ENCODE measurements around the gene TXLNA. TPM values are rescaled to one million over a fixed set of nuclear protein-coding genes. Genes with fewer than 3 reads are reported as not detected.

TXLNA gene
- polyA plus RNA-seq, 1 donor: 33.7 TPM

GRCh38 chr1:32181563-32181962 is 2.1 kb downstream of the TXLNA start:
- no peaks in the 10 kb centered on the region for H3K27me3 ChIP-seq (ENCODE audit: control insufficient read depth, insufficient read depth, low read length)
- DNase-seq: no peak
- H3K4me3 ChIP-seq (ENCODE audit: low read length): no peak overlapping the region
- peaks cover 21% of the 10 kb centered on the region for H3K4me1 ChIP-seq (ENCODE audit: control insufficient read depth, insufficient read depth, low read length)
- H3K9me3 ChIP-seq (ENCODE audit: control insufficient read depth, low read depth, low read length): no peaks in the 10 kb centered on the region
- no CpG with 5 or more reads among the region's 5 CpGs for WGBS (ENCODE audit: insufficient coverage, low lambda C conversion rate)
- no peak overlapping the region for H3K27ac ChIP-seq (ENCODE audit: low read length)
- peaks cover 36% of the 10 kb centered on the region for H3K36me3 ChIP-seq (ENCODE audit: control insufficient read depth, insufficient read depth, low read length)

GRCh38 chr1:32182060-32182459 is 2.6 kb downstream of the TXLNA start:
- peaks cover 41% of the 10 kb centered on the region for H3K36me3 ChIP-seq (ENCODE audit: control insufficient read depth, insufficient read depth, low read length)
- DNase-seq: no peak
- no peak overlapping the region for H3K4me3 ChIP-seq (ENCODE audit: low read length)
- peaks cover 21% of the 10 kb centered on the region for H3K4me1 ChIP-seq (ENCODE audit: control insufficient read depth, insufficient read depth, low read length)
- H3K27ac ChIP-seq (ENCODE audit: low read length): no peak overlapping the region
- WGBS (ENCODE audit: insufficient coverage, low lambda C conversion rate): 100% methylated on average over 1 of the region's 6 CpGs
- no peaks in the 10 kb centered on the region for H3K27me3 ChIP-seq (ENCODE audit: control insufficient read depth, insufficient read depth, low read length)
- H3K9me3 ChIP-seq (ENCODE audit: control insufficient read depth, low read depth, low read length): no peaks in the 10 kb centered on the region

GRCh38 chr1:32184650-32185049 is 5.2 kb downstream of the TXLNA start:
- DNase-seq: no peak
- Histone ChIP-seq H3K36me3 (ENCODE audit: control insufficient read depth, insufficient read depth, low read length) (peaks cover 64% of the 10 kb centered on the region), H3K4me1 (ENCODE audit: control insufficient read depth, insufficient read depth, low read length) (peaks cover 13% of the 10 kb centered on the region), H3K27ac (ENCODE audit: low read length) (no peak overlapping the region), H3K4me3 (ENCODE audit: low read length) (no peak overlapping the region), H3K27me3 (ENCODE audit: control insufficient read depth, insufficient read depth, low read length) (no peaks in the 10 kb centered on the region), H3K9me3 (ENCODE audit: control insufficient read depth, low read depth, low read length) (no peaks in the 10 kb centered on the region)

DNA sequence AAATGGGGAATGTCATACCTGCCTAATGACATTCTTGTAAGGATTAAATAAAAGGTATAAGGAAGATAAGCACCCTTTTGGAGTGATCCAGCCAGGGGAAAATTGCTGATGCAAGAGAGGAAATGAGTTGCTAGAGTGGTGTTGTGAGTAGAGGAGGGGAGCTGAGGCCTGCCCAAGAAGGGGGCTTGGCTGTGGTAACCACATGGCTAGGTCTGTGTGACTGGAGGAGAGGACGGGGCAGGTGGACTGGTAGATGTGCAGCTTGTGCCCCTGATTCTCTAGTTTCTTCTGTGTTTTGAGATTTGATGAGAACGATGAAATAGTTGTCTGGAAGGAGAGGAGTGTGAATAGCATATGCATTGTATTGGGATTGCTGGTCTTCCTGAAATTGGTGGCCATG is 6.6 kb downstream of the TXLNA start:
- Histone ChIP-seq H3K36me3 (ENCODE audit: control insufficient read depth, insufficient read depth, low read length) (peaks cover 76% of the 10 kb centered on the region), H3K27ac (ENCODE audit: low read length) (no peak overlapping the region), H3K27me3 (ENCODE audit: control insufficient read depth, insufficient read depth, low read length) (no peaks in the 10 kb centered on the region), H3K9me3 (ENCODE audit: control insufficient read depth, low read depth, low read length) (no peaks in the 10 kb centered on the region), H3K4me1 (ENCODE audit: control insufficient read depth, insufficient read depth, low read length) (peaks cover 10% of the 10 kb centered on the region), H3K4me3 (ENCODE audit: low read length) (no peak overlapping the region)
- 80% methylated on average over 1 of the region's 2 CpGs for WGBS (ENCODE audit: insufficient coverage, low lambda C conversion rate)
- DNase-seq: no peak

DNA sequence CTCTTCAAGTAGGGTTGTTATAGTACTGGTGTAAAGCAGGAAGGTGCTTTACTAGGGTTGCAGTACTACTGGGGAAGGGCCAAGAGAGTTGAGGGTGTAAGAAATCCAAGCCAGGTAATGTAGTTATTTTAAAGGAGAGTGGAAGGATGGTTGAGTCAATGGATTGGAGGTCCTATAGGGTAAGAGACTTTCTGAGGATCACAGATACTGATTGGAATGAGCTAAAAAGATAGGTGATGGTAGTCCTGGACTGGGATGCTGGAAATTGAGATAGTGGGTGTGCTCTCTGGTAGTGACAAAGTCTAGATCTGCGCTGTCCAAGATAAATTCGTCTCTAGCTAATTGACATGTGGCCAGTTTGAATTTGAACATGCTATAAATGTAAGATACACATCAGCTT is 7.0 kb downstream of the TXLNA start:
- DNase-seq: no peak
- peaks cover 76% of the 10 kb centered on the region for H3K36me3 ChIP-seq (ENCODE audit: control insufficient read depth, insufficient read depth, low read length)
- no peak overlapping the region for H3K27ac ChIP-seq (ENCODE audit: low read length)
- H3K9me3 ChIP-seq (ENCODE audit: control insufficient read depth, low read depth, low read length): no peaks in the 10 kb centered on the region
- no peaks in the 10 kb centered on the region for H3K27me3 ChIP-seq (ENCODE audit: control insufficient read depth, insufficient read depth, low read length)
- WGBS (ENCODE audit: insufficient coverage, low lambda C conversion rate): no CpG with 5 or more reads among the region's 2 CpGs
- H3K4me3 ChIP-seq (ENCODE audit: low read length): no peak overlapping the region
- peaks cover 6% of the 10 kb centered on the region for H3K4me1 ChIP-seq (ENCODE audit: control insufficient read depth, insufficient read depth, low read length)

DNA sequence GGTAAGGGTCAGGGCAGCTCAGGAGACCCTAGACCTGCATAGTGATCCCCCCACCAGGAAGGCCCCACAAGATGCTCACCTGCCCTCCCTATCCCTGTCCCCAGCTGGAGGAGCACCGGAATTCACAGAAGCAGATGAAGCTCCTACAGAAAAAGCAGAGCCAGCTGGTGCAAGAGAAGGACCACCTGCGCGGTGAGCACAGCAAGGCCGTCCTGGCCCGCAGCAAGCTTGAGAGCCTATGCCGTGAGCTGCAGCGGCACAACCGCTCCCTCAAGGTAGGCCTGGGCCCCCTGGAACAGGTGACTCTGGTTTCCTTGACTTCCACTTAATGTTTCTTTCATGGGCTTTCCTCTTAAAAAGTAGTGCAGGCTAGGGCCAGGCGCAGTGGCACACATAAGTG is 8.4 kb downstream of the TXLNA start:
- Histone ChIP-seq H3K36me3 (ENCODE audit: control insufficient read depth, insufficient read depth, low read length) (peaks cover 82% of the 10 kb centered on the region), H3K27me3 (ENCODE audit: control insufficient read depth, insufficient read depth, low read length) (no peaks in the 10 kb centered on the region)
- no CpG with 5 or more reads among the region's 9 CpGs for WGBS (ENCODE audit: insufficient coverage, low lambda C conversion rate)

DNA sequence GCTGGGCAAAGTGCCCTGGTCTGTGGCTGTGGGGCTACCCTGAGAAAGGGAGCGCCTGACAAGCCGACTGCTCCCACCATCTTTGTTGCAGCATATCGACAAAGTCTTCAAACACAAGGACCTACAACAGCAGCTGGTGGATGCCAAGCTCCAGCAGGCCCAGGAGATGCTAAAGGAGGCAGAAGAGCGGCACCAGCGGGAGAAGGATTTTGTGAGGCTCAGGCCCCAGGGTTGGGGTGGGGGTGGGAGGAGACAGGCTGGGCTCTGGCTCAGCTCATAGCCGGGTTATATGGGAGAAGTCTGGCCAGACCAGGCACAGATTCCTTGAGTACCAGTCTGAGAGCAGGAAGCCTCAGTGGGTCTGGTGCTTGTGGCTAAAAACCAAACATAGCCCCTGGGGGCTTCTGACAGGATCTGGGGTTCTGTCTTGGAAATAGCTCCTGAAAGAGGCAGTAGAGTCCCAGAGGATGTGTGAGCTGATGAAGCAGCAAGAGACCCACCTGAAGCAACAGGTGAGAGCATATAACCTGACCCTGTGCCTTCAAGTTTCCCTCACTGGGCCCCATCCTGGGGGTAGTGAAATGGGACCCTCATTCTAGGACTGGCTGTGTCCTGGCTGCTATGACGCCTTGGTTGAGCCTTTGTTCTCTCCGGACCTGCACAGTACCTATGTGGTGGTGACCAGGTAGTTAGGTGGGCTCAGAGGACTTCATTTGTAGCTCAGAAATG is 12.9 kb downstream of the TXLNA start:
- no peaks in the 10 kb centered on the region for H3K27me3 ChIP-seq (ENCODE audit: control insufficient read depth, insufficient read depth, low read length)
- H3K9me3 ChIP-seq (ENCODE audit: control insufficient read depth, low read depth, low read length): no peaks in the 10 kb centered on the region
- H3K27ac ChIP-seq (ENCODE audit: low read length): no peak overlapping the region
- H3K4me3 ChIP-seq (ENCODE audit: low read length): no peak overlapping the region
- peaks cover 95% of the 10 kb centered on the region for H3K36me3 ChIP-seq (ENCODE audit: control insufficient read depth, insufficient read depth, low read length)
- DNase-seq: no peak
- no CpG with 5 or more reads among the region's 8 CpGs for WGBS (ENCODE audit: insufficient coverage, low lambda C conversion rate)
- H3K4me1 ChIP-seq (ENCODE audit: control insufficient read depth, insufficient read depth, low read length): peaks cover under 1% of the 10 kb centered on the region

More for the DNA sequence above, 8.4 kb downstream of the TXLNA start:
- H3K27ac ChIP-seq (ENCODE audit: low read length): no peak overlapping the region
- no peak for DNase-seq
- no peaks in the 10 kb centered on the region for H3K9me3 ChIP-seq (ENCODE audit: control insufficient read depth, low read depth, low read length)
- no peak overlapping the region for H3K4me3 ChIP-seq (ENCODE audit: low read length)
- no peaks in the 10 kb centered on the region for H3K4me1 ChIP-seq (ENCODE audit: control insufficient read depth, insufficient read depth, low read length)

GRCh38 chr1:32194984-32195383 is 15.5 kb downstream of the TXLNA start:
- Histone ChIP-seq H3K9me3 (ENCODE audit: control insufficient read depth, low read depth, low read length) (no peaks in the 10 kb centered on the region), H3K4me1 (ENCODE audit: control insufficient read depth, insufficient read depth, low read length) (peaks cover 7% of the 10 kb centered on the region), H3K4me3 (ENCODE audit: low read length) (no peak overlapping the region), H3K27me3 (ENCODE audit: control insufficient read depth, insufficient read depth, low read length) (no peaks in the 10 kb centered on the region), H3K27ac (ENCODE audit: low read length) (no peak overlapping the region), H3K36me3 (ENCODE audit: control insufficient read depth, insufficient read depth, low read length) (peaks cover 83% of the 10 kb centered on the region)
- WGBS (ENCODE audit: insufficient coverage, low lambda C conversion rate): no CpG with 5 or more reads among the region's 6 CpGs
- DNase-seq: no peak

GRCh38 chr1:32195531-32195930 is 16.1 kb downstream of the TXLNA start:
- peaks cover 77% of the 10 kb centered on the region for H3K36me3 ChIP-seq (ENCODE audit: control insufficient read depth, insufficient read depth, low read length)
- H3K9me3 ChIP-seq (ENCODE audit: control insufficient read depth, low read depth, low read length): no peaks in the 10 kb centered on the region
- no CpG with 5 or more reads among the region's 3 CpGs for WGBS (ENCODE audit: insufficient coverage, low lambda C conversion rate)
- H3K27me3 ChIP-seq (ENCODE audit: control insufficient read depth, insufficient read depth, low read length): no peaks in the 10 kb centered on the region
- DNase-seq: no peak
- H3K4me3 ChIP-seq (ENCODE audit: low read length): no peak overlapping the region
- H3K27ac ChIP-seq (ENCODE audit: low read length): no peak overlapping the region
- peaks cover 11% of the 10 kb centered on the region for H3K4me1 ChIP-seq (ENCODE audit: control insufficient read depth, insufficient read depth, low read length)

DNA sequence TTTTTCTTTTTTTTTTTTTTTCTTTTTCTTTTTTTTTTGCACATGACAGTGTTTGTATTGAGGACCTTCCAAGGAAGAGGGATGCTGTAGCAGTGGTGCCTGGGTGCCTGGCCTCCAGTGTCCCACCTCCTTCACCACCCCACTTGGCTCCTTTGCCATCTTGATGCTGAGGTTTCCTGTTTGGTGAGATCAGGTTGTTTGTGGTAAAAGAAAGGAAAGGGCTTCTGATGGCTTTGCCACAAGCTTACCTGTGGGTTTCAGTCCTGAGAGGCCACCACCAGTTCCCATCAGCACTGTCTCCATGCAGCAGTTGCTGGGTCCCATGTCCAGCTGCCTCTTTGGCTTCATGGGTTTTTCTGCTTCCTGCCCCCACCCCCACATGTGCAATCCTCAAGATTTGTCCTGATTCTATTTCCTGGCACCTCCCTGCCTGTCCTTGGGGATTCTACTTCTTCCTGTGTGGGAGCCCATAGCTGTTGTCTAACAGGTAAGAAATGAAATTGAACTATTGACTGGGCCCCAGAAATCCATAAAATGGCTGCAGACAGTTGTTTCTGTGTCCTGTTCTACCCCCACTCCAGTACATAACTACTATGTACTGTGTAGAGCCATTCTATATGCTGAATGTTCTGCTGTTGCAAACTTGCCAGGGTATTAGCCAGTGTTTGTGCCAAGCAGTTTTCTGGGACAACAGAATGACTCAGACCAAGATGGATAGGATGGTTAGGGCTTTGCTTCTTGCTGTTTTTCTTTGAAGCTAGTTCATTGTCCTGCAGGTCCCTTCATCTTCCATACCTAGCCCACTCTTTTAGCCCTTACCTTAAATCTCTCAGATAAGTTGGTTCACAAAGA is 16.7 kb downstream of the TXLNA start:
- Histone ChIP-seq H3K27ac (ENCODE audit: low read length) (no peak overlapping the region), H3K4me1 (ENCODE audit: control insufficient read depth, insufficient read depth, low read length) (peaks cover 14% of the 10 kb centered on the region), H3K27me3 (ENCODE audit: control insufficient read depth, insufficient read depth, low read length) (no peaks in the 10 kb centered on the region), H3K36me3 (ENCODE audit: control insufficient read depth, insufficient read depth, low read length) (peaks cover 72% of the 10 kb centered on the region), H3K4me3 (ENCODE audit: low read length) (no peak overlapping the region), H3K9me3 (ENCODE audit: control insufficient read depth, low read depth, low read length) (peaks cover 2% of the 10 kb centered on the region)
- DNase-seq: no peak
